ENCODE data around the gene PHTF2.
"Not testable (repeated sequence)": the region's sequence is repeated elsewhere in the genome, so short reads cannot be mapped to it uniquely, and the experiment has no call there.

The PHTF2 gene

DNA sequence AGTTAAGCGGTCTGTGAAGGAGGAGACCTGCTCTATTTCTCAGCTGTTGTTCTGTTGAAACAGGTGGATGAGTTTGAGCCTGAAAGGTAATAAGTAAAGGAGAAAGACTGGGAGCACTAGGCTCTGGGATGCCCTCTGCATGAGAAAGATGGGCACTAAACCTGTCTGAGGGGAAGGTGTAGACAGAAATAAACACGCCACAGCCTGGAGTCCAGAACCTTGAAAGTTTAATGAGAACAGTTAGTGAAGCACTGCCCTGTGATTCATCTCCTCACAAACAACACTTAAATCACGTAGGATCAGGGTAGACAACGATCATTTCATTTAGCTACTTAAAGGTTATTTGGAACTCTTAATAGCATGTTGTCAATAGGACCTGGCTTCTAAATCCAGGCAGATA lies 193.1 kb downstream of the PHTF2 start:
- no peak for DNase-seq (ENCODE audit: low spot score)

DNA sequence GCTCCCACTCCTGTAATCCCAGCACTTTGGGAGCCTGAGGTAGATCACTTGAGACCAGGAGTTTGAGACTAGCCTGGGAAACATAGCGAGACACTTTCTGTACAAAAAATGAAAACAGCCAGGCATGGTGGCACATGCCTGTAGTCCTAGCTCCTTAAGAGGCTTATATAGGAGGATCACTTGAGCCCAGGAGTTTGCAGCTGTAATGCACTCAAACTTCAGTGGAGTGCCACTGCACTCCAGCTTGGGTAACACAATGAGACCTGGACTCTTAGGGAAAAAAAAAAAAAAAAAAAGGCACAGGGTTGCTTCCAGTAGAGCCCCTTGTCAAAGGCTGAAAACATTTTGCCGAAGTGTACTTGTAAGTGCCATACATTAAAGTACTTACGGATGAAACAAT lies 195.3 kb downstream of the PHTF2 start:
- no peak for DNase-seq (ENCODE audit: low spot score)

DNA sequence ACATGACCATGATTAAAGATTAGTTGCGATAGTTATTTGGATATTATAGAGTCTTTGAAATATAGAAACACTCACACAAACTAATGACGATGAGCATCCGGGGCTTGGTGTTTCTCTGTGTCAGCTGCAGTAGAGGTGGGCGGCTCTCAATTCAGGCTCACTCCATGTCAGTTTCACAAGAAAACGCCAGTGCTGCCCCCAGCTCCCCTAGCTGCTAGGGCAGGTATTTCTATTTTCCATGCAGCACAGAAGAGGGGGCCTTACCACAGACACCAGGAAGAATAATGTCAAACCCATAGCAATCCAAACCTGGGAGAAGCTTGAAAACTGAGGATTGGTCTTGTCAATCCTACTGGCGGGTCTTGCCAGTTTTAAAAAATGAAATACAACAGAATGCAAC lies 197.1 kb downstream of the PHTF2 start:
- DNase-seq (ENCODE audit: low spot score), result peak; percentile 37

DNA sequence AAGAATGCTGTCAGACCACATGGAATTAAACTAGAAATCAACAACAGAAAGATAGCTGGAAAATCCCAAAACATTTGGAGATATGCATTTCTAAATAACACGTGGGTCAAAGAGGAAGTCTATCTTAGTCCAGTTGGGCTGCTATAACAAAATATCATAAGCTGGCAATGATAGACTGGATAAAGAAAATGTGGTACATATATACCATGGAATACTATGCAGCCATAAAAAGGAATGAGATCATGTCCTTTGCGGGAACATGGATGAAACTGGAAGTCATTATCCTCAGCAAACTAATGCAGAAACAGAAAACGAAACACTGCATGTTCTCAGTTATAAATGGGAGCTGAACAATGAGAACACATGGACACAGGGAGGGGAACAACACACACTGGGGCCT lies 200.6 kb downstream of the PHTF2 start:
- not testable (repeated sequence) for DNase-seq (ENCODE audit: low spot score)

GRCh38 chr7:78002021-78002420 lies 203.4 kb downstream of the PHTF2 start:
- no peak for DNase-seq (ENCODE audit: low spot score)

GRCh38 chr7:78002715-78003114 lies 204.1 kb downstream of the PHTF2 start:
- DNase-seq (ENCODE audit: low spot score), result no peak

DNA sequence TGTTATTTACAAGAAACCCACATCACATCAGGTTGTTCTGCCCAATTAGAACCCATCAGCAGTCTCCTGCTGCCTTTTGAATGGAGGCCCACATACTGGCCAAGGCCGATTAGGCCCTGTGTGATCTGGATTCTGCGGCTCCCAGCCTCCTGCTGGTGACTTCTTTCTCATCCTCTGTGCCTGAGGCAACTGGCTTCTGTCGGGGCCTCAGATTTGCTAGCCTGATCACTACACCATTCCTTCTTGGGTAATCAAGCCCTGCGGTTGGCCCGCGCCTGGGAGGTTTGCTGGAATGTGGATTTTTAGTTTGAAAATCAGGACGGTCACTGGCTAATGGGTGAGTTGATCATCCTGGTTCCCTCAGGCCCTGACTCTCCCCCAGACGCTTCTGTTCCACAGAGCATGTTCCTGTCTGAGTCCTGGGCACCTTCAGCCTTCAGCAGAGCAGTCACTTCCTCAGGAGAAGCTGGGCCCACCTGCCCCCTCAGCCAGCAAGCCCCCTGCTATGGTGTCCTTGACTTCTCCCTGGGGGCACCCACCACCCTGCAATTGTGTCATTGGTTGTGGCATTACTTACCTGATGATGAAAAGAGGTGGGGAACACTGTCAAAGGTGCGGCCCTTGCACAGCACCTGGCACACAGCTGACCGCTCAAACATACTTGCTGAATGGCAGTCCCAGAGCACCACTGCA lies 207.6 kb downstream of the PHTF2 start:
- DNase-seq (ENCODE audit: low spot score), result no peak

Measured in AG20443 (cell line).